GM10266 (cell line): ENCODE results near the gene HNF1A.
"Not testable (repeated sequence)": the region's sequence is repeated elsewhere in the genome, so short reads cannot be mapped to it uniquely, and the experiment has no call there.

Experiments
- DNase-seq: peaks from one replicate; pipeline ENCODE4 v3.0.0; 2012; ENCODE audit errors: extremely low spot score
- TF ChIP-seq, protein P1 (sequence below): IDR thresholded peaks from 2 replicates; pipeline ENCODE4 v1.5.1; 2012; ENCODE audit warnings: mild to moderate bottlenecking, low read depth; ENCODE audit not compliant: control insufficient read depth, insufficient read depth; ENCODE audit errors: missing control alignments

HNF1A gene

DNA sequence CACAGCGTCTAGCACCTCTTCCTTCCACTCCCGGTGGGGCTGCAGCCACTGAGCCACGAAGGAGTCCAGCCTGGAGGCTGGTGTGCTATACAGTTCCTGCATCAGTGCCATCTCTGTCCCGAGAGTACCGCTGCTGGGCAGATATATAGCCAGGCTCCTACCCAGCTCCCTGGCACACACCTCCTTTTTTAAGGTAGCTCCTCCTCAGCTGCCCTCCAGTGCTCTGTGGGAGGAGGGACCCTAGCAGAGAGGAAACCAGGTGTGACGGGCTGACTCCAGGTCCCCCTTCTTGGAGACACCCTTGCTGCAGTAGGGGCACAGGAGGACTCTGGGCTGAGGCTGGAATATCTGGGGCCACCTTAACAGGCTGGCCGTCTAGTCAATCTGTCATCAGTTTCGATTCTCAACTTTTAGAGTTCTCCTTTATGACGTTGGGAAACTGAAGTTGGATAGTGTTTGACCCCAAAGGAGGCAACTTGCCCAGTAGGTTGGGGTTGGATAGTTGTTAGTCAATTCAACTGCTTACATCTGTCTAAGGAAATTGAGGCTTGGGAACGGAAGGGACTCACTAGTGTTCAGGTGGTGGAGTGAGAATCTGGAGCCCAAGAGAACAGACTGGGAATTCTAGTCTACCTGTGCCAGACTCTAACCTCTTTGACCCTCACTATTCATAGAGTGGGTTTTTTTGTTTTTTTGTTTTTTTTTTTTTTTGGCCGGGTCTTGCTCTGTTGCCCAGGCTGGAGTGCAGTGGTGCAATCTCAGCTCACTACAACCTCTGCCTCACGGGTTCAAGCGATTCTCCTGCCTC is 60.7 kb downstream of the HNF1A start, which contains the start of gene OASL:
OASL (minus strand) TSS at position 386 of the 808 bp plus-strand sequence; CDS start at position 111, 275 bp downstream.
- TF ChIP-seq, protein P1, sequence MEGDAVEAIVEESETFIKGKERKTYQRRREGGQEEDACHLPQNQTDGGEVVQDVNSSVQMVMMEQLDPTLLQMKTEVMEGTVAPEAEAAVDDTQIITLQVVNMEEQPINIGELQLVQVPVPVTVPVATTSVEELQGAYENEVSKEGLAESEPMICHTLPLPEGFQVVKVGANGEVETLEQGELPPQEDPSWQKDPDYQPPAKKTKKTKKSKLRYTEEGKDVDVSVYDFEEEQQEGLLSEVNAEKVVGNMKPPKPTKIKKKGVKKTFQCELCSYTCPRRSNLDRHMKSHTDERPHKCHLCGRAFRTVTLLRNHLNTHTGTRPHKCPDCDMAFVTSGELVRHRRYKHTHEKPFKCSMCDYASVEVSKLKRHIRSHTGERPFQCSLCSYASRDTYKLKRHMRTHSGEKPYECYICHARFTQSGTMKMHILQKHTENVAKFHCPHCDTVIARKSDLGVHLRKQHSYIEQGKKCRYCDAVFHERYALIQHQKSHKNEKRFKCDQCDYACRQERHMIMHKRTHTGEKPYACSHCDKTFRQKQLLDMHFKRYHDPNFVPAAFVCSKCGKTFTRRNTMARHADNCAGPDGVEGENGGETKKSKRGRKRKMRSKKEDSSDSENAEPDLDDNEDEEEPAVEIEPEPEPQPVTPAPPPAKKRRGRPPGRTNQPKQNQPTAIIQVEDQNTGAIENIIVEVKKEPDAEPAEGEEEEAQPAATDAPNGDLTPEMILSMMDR: no peak
- DNase-seq: peak; percentile 47

DNA sequence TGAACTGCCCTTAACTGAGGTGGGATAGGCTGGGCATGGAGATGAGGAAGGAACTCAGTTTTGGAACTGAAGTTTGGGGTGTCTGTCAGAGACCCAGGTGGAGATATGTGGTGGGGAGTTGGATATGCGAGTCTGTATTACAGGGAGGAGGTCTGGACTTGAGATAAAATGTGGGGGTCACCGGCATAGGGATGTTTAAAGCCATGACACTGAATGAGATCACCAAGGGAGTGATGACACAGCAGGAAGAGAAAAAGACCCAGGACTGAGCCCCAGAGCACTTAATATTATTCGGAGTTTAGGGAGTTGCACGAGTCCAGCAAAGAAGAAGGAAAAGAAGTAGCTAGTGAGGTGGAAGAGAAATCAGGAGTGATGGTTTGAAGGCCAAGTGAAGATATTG is 64.7 kb downstream of the HNF1A start:
- TF ChIP-seq, protein P1: no peak
- no peak for DNase-seq

DNA sequence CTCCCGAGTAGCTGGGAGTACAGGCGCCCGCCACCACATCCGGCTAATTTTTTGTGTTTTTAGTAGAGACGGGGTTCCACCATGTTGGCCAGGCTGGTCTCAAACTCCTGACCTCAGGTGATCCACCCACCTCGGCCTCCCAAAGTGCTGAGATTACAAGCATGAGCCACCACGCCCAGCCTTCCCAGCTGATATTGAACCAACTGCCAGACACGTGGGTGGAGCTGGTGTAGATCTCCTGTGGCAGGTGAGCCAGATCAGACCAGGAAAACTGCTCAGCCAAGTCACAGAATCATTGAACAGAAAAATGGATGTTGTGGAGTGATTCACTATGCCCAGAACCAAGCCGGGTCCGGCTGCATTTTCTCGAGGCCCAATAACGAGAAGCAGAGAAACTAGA is 69.1 kb downstream of the HNF1A start:
- not testable (repeated sequence) for DNase-seq

DNA sequence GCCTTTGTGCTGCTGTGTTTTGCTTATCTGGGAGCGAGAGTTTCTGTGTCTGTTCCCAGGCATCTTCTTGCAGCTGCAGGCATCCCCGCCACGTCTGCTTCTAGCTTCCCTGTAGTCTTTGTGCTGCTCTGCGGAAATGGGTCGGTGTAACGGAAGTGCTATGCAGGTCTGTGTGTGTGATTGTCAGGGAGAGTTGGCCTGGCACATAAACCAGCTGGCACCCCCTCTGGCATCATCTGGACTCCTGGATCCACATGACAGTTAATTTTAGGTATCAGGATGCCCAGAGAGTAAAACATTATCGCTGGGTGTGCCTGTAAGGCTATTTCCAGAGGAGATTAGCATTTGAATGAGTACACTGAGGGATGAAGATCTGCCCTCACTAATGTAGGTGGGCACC is 70.1 kb downstream of the HNF1A start:
- no peak for DNase-seq
- TF ChIP-seq, protein P1: no peak

DNA sequence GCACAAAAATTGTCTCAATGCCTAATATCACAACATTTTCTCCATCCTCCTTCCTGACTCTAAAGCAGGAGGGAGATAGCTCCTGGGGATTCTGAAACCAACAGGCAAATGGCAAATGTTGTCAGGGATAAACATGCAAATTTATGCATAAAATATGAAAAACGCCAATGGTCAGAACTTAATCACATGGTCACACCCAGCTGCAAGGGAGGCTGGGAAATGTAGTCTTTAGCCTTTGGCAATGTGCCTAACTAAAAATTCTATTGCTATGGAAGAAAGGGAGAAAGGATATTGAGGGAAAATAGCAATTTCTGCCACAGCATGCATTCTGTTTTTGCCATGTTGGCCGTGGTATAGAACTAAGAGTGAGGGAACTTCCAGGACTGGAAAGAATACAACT is 72.4 kb downstream of the HNF1A start:
- DNase-seq: no peak
- TF ChIP-seq, protein P1: no peak
